ENCODE results near the gene SYT2. TPM values are rescaled to one million over a fixed set of nuclear protein-coding genes. Genes with fewer than 3 reads are reported as not detected.

Gene SYT2
- total RNA-seq, 4 donors from 2014 or later = 0.11 to 0.19 TPM; not detected in 2

- no peaks in the 10 kb centered on the region for H3K9me3 ChIP-seq
- H3K27ac ChIP-seq (replicated peaks in 1 of 4) = peak overlapping the region; percentile 83 to 86 (median 84)
- no peak overlapping the region for H3K4me3 ChIP-seq
- no peak for DNase-seq (ENCODE audit: extremely low spot score)
- peaks cover 51 to 63% (median 60%) of the 10 kb centered on the region in 4 donors for H3K4me1 ChIP-seq
- TF ChIP-seq POLR2AphosphoS5 (IDR thresholded peaks at IDR 0.05) (peak in 1 of 2 donors; percentile 22), POLR2A (IDR thresholded peaks at IDR 0.05; ENCODE audit: low read depth) (no peak), EP300 (IDR thresholded peaks at IDR 0.05) (no peak), CTCF (IDR thresholded peaks at IDR 0.05) (no peak)
- H3K36me3 ChIP-seq = peaks cover 0 to 24% (median 9%) of the 10 kb centered on the region in 4 donors
- WGBS = 86% methylated on average over 7 of the region's 7 CpGs
- intact Hi-C loops (cut with DNase I) = no loop called here
- no peaks in the 10 kb centered on the region for H3K27me3 ChIP-seq
These were observed 118.1 kb downstream of the SYT2 start for GRCh38 chr1:202592146-202592545.

GRCh38 chr1:202591515-202591914 is 118.7 kb downstream of the SYT2 start:
- WGBS = 100% methylated on average over 2 of the region's 7 CpGs
- peak overlapping the region; percentile 83 to 86 (median 84) for H3K27ac ChIP-seq (replicated peaks in 1 of 4)

GRCh38 chr1:202590975-202591411 is 119.3 kb downstream of the SYT2 start:
- H3K9me3 ChIP-seq = no peaks in the 10 kb centered on the region
- H3K4me1 ChIP-seq = peaks cover 63 to 75% (median 72%) of the 10 kb centered on the region in 4 donors
- H3K27me3 ChIP-seq = peaks cover 0 to 4% (median 0%) of the 10 kb centered on the region in 4 donors
- TF ChIP-seq POLR2A (IDR thresholded peaks at IDR 0.05; ENCODE audit: low read depth) = no peak
- peak in 1 of 2 donors; percentile 46 for TF ChIP-seq POLR2AphosphoS5 (IDR thresholded peaks at IDR 0.05)
- intact Hi-C loops (cut with DNase I) = no loop called here
- WGBS = 80% methylated on average over 5 of the region's 5 CpGs
- peak overlapping the region; percentile 83 to 86 (median 84) for H3K27ac ChIP-seq (replicated peaks in 1 of 4)
- H3K4me3 ChIP-seq = no peak overlapping the region
- DNase-seq (ENCODE audit: extremely low spot score) = no peak
- H3K36me3 ChIP-seq = peaks cover 0 to 19% (median 6%) of the 10 kb centered on the region in 4 donors

More at GRCh38 chr1:202591515-202591914, 118.7 kb downstream of the SYT2 start:
- TF ChIP-seq CTCF (IDR thresholded peaks at IDR 0.05) = no peak
- intact Hi-C loops (cut with DNase I) = no loop called here
- H3K9me3 ChIP-seq = no peaks in the 10 kb centered on the region
- H3K36me3 ChIP-seq = peaks cover 0 to 19% (median 6%) of the 10 kb centered on the region in 4 donors
- peaks cover 0 to under 1% (median 0%) of the 10 kb centered on the region in 4 donors for H3K27me3 ChIP-seq
- no peak overlapping the region for H3K4me3 ChIP-seq
- no peak for DNase-seq (ENCODE audit: extremely low spot score)
- H3K4me1 ChIP-seq = peaks cover 57 to 70% (median 67%) of the 10 kb centered on the region in 4 donors

- intact Hi-C loops (cut with DNase I) = no loop called here
- peaks cover 0 to 4% (median 0%) of the 10 kb centered on the region in 4 donors for H3K27me3 ChIP-seq
- no peak overlapping the region for H3K4me3 ChIP-seq
- peaks cover 71 to 83% (median 81%) of the 10 kb centered on the region in 4 donors for H3K4me1 ChIP-seq
- TF ChIP-seq POLR2AphosphoS5 (IDR thresholded peaks at IDR 0.05) (no peak), POLR2A (IDR thresholded peaks at IDR 0.05; ENCODE audit: low read depth) (no peak), CTCF (IDR thresholded peaks at IDR 0.05) (no peak), EP300 (IDR thresholded peaks at IDR 0.05) (no peak)
- DNase-seq (ENCODE audit: extremely low spot score) = no peak
- 89% methylated on average over 3 of the region's 4 CpGs for WGBS
- H3K36me3 ChIP-seq = peaks cover 0 to 15% (median 6%) of the 10 kb centered on the region in 4 donors
- peak overlapping the region; percentile 83 to 86 (median 84) for H3K27ac ChIP-seq (replicated peaks in 1 of 4)
- no peaks in the 10 kb centered on the region for H3K9me3 ChIP-seq
These were observed 120.1 kb downstream of the SYT2 start for GRCh38 chr1:202590126-202590525.

- Histone ChIP-seq H3K36me3 (peaks cover 0 to 15% (median 12%) of the 10 kb centered on the region in 4 donors), H3K4me3 (no peak overlapping the region), H3K9me3 (no peaks in the 10 kb centered on the region), H3K4me1 (peaks cover 79 to 88% (median 86%) of the 10 kb centered on the region in 4 donors), H3K27me3 (peaks cover 0 to 4% (median 0%) of the 10 kb centered on the region in 4 donors), H3K27ac (replicated peaks in 1 of 4) (peak overlapping the region; percentile 83 to 86 (median 84))
- 36% methylated on average over 7 of the region's 8 CpGs for WGBS
- TF ChIP-seq POLR2AphosphoS5 (IDR thresholded peaks at IDR 0.05) = peak; percentile 90 to 93
- TF ChIP-seq CTCF (IDR thresholded peaks at IDR 0.05) = peak in 2 of 3 experiments; percentile 16 to 28
- TF ChIP-seq EP300 (IDR thresholded peaks at IDR 0.05) = peak; percentile 64
- no peak for TF ChIP-seq POLR2A (IDR thresholded peaks at IDR 0.05; ENCODE audit: low read depth)
- peak; percentile 97 for DNase-seq (ENCODE audit: extremely low spot score)
- intact Hi-C loops (cut with DNase I) = no loop called here
These were observed 120.9 kb downstream of the SYT2 start for GRCh38 chr1:202589190-202589930.

All from esophagus muscularis mucosa (tissue), 4 donors.